ENCODE measurements around the gene NDUFS1. TPM values are rescaled to one million over a fixed set of nuclear protein-coding genes. Genes with fewer than 3 reads are reported as not detected.

NDUFS1 gene
- polyA plus RNA-seq, 1 donor from 2014 or later = 113 TPM

DNA sequence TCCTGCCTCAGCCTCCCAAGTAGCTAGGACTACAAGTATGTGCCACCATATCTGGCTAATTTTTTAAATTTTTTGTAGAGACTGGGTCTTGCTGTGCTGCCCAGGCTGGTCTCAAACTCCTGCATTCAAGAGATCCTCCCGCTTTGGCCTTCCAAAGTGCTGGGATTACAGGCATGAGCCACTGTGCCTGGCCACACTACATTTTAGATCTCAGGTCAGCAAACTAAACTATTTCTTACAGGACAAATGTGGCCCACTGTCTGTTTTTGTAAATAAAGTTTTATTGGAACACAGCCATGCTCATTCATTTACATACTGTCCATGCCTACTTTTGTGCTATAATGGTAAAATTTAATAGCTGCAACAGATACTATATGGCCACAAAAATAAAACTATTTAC lies 91.0 kb downstream of the NDUFS1 start:
- Histone ChIP-seq H3K27ac (ENCODE audit: low read length) (no peak overlapping the region), H3K79me2 (replicated peaks; ENCODE audit: insufficient read depth, low read length) (peaks cover 21% of the 10 kb centered on the region), H2AFZ (ENCODE audit: low read depth, low read length) (no peak overlapping the region), H3K9ac (ENCODE audit: low read length) (no peak overlapping the region), H3K36me3 (ENCODE audit: insufficient read depth, low read length) (no peaks in the 10 kb centered on the region), H3K4me3 (ENCODE audit: low read length) (no peak overlapping the region), H3K9me2 (ENCODE audit: insufficient read depth, low read length) (no peaks in the 10 kb centered on the region), H3F3A (ENCODE audit: insufficient read depth, low read length, poor library complexity, severe bottlenecking) (no peaks in the 10 kb centered on the region), H3K27me3 (ENCODE audit: insufficient read depth, low read depth, low read length) (no peaks in the 10 kb centered on the region), H3K4me2 (ENCODE audit: low read length) (no peak overlapping the region), H4K20me1 (ENCODE audit: insufficient read depth) (no peaks in the 10 kb centered on the region), H3K9me3 (ENCODE audit: low read length) (no peaks in the 10 kb centered on the region)
- TF ChIP-seq REST (IDR thresholded peaks at IDR 0.05; ENCODE audit: borderline replicate concordance) (no peak), EZH2 (IDR thresholded peaks at IDR 0.05; ENCODE audit: borderline replicate concordance, insufficient read depth, low read length, poor library complexity, severe bottlenecking) (no peak), TAF1 (IDR thresholded peaks at IDR 0.05; ENCODE audit: low read depth) (no peak), POLR2AphosphoS5 (IDR thresholded peaks at IDR 0.05) (no peak), SMC3 (conservative IDR thresholded peaks at IDR 0.05; ENCODE audit: poor library complexity) (no peak), EP300 (conservative IDR thresholded peaks at IDR 0.05; ENCODE audit: poor library complexity, severe bottlenecking) (no peak), RAD21 (conservative IDR thresholded peaks at IDR 0.05) (no peak)
- TF ChIP-seq, protein P1, sequence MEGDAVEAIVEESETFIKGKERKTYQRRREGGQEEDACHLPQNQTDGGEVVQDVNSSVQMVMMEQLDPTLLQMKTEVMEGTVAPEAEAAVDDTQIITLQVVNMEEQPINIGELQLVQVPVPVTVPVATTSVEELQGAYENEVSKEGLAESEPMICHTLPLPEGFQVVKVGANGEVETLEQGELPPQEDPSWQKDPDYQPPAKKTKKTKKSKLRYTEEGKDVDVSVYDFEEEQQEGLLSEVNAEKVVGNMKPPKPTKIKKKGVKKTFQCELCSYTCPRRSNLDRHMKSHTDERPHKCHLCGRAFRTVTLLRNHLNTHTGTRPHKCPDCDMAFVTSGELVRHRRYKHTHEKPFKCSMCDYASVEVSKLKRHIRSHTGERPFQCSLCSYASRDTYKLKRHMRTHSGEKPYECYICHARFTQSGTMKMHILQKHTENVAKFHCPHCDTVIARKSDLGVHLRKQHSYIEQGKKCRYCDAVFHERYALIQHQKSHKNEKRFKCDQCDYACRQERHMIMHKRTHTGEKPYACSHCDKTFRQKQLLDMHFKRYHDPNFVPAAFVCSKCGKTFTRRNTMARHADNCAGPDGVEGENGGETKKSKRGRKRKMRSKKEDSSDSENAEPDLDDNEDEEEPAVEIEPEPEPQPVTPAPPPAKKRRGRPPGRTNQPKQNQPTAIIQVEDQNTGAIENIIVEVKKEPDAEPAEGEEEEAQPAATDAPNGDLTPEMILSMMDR (IDR thresholded peaks at IDR 0.05; ENCODE audit: poor library complexity, severe bottlenecking) = no peak

Small RNA genes within 50 kb of the gene (small RNA-seq; reads per million reads assigned to genes)
- gene RF00134 (0 reads per million in 3 experiments), gene RF02271 (0 reads per million in 3 experiments), gene SNORA41 (0 reads per million in 3 experiments), gene SNORD51 (1.1 to 3.4 (median 2.4) reads per million in 3 experiments)

Other genes with a start within 250 kb of the NDUFS1 start
- 7.8 and 8.7 TPM in 2 replicates for gene INO80D, start 73.3 kb downstream of the NDUFS1 start, polyA plus RNA-seq
- 454 and 551 TPM in 2 replicates for gene EEF1B2, start 451 bp upstream of the NDUFS1 start, polyA plus RNA-seq
- gene ZDBF2, start 115.2 kb upstream of the NDUFS1 start, polyA plus RNA-seq = 21.9 and 23.4 TPM in 2 replicates